Measurements from ENCODE around the gene STK24. TPM values are rescaled to one million over a fixed set of nuclear protein-coding genes. Genes with fewer than 3 reads are reported as not detected.

STK24 gene
- total RNA-seq, 4 donors from 2014 or later = 49.8 to 68.9 (median 57.0) TPM

DNA sequence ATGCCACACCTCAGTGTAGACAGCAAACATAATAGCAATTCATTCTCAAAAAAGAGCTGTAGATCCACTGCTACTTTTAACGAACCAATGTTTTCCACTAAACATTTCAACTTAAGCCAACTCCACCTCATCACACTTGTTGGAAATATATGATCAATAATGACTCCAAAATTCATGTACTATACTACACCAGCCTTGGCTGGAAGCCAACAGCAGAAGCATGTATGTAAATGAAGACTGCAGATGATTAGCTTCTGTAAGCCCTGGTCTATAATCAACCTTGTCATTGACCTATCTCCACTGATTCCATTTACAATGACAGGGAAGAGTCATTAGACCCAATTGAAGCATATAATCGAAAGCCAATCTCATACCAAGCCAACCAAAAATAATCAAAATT, 71.7 kb downstream of the STK24 start:
- peaks cover 0 to 86% (median 64%) of the 10 kb centered on the region in 4 donors for H3K4me1 ChIP-seq
- H3K27ac ChIP-seq = no peak overlapping the region

DNA sequence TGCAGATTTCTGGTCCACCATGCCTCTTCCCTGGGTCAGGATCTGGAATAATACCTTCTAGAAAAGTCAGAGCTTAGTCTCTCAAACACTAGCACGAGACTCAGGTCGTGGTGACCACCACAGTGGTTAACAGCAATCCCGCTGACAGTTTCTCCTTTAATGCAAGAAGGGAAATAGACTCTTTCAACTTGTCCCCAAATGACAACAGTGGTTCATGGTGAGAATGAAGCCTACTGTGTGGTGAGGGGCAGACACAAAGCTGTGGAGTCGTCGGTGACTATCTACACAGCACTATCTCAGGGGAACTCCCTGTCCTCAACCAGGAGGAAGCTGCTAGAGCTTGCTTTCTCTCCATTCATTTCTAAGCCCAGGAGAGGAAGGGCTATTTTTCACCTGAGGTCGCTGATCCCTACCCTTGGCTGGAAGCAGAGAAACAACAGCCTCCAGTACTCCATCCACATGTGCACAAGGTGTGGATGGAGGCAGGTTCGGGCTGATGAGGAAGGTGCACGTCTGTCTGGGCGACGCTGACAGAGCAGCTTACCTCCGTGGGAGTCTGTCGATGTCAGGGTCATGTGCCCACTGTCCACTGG, 72.4 kb downstream of the STK24 start:
- no peak for DNase-seq (ENCODE audit: low spot score in 2 of 2)
- peaks cover 0 to 84% (median 60%) of the 10 kb centered on the region in 4 donors for H3K4me1 ChIP-seq
- no peaks in the 10 kb centered on the region for H3K27me3 ChIP-seq
- H3K27ac ChIP-seq = peak overlapping the region in 2 of 4 donors; percentile 5 to 69
- no peak overlapping the region for H3K4me3 ChIP-seq
- H3K9me3 ChIP-seq = no peaks in the 10 kb centered on the region
- TF ChIP-seq, protein P1, sequence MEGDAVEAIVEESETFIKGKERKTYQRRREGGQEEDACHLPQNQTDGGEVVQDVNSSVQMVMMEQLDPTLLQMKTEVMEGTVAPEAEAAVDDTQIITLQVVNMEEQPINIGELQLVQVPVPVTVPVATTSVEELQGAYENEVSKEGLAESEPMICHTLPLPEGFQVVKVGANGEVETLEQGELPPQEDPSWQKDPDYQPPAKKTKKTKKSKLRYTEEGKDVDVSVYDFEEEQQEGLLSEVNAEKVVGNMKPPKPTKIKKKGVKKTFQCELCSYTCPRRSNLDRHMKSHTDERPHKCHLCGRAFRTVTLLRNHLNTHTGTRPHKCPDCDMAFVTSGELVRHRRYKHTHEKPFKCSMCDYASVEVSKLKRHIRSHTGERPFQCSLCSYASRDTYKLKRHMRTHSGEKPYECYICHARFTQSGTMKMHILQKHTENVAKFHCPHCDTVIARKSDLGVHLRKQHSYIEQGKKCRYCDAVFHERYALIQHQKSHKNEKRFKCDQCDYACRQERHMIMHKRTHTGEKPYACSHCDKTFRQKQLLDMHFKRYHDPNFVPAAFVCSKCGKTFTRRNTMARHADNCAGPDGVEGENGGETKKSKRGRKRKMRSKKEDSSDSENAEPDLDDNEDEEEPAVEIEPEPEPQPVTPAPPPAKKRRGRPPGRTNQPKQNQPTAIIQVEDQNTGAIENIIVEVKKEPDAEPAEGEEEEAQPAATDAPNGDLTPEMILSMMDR (IDR thresholded peaks at IDR 0.05) = no peak
- TF ChIP-seq POLR2A (IDR thresholded peaks at IDR 0.05) = no peak
- TF ChIP-seq EP300 (IDR thresholded peaks at IDR 0.05) = no peak
- 68 to 78% methylated on average over 8 to 12 of the region's 12 CpGs for WGBS, 2 donors
- H3K36me3 ChIP-seq = no peaks in the 10 kb centered on the region

More for the DNA sequence above, 71.7 kb downstream of the STK24 start:
- Histone ChIP-seq H3K27me3 (no peaks in the 10 kb centered on the region), H3K9me3 (no peaks in the 10 kb centered on the region), H3K36me3 (no peaks in the 10 kb centered on the region), H3K4me3 (no peak overlapping the region)
- TF ChIP-seq EP300 (IDR thresholded peaks at IDR 0.05) = no peak
- TF ChIP-seq, protein P1 (IDR thresholded peaks at IDR 0.05) = no peak
- no peak for TF ChIP-seq POLR2A (IDR thresholded peaks at IDR 0.05)
- 84 to 91% methylated on average over 2 of the region's 2 CpGs for WGBS, 2 donors
- DNase-seq (ENCODE audit: low spot score in 2 of 2) = no peak

DNA sequence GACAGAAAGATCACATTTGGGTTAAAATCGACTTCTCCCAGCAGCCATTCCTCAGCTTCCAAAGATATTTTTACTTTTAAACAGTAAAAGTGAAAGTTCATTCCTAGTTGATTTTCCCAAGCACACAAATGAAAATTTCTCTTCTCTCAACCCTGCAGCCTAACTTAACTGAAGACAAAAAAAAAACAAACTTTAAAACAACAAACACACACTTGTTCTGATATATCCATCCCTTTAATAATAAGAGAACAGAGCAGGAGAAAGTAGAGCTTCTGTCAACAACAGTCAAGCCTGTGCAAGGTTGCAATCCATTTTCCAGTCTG, 72.9 kb downstream of the STK24 start:
- Histone ChIP-seq H3K27me3 (no peaks in the 10 kb centered on the region), H3K27ac (peak overlapping the region in 2 of 4 donors; percentile 69 to 70), H3K36me3 (no peaks in the 10 kb centered on the region), H3K9me3 (no peaks in the 10 kb centered on the region), H3K4me1 (peaks cover 0 to 81% (median 58%) of the 10 kb centered on the region in 4 donors), H3K4me3 (no peak overlapping the region)
- no peak for DNase-seq (ENCODE audit: low spot score in 2 of 2)
- TF ChIP-seq POLR2A (IDR thresholded peaks at IDR 0.05) = no peak
- TF ChIP-seq, protein P1 (IDR thresholded peaks at IDR 0.05) = no peak
- no peak for TF ChIP-seq EP300 (IDR thresholded peaks at IDR 0.05)
- 3 to 27% methylated on average over 1 of the region's 1 CpG for WGBS, 2 donors

DNA sequence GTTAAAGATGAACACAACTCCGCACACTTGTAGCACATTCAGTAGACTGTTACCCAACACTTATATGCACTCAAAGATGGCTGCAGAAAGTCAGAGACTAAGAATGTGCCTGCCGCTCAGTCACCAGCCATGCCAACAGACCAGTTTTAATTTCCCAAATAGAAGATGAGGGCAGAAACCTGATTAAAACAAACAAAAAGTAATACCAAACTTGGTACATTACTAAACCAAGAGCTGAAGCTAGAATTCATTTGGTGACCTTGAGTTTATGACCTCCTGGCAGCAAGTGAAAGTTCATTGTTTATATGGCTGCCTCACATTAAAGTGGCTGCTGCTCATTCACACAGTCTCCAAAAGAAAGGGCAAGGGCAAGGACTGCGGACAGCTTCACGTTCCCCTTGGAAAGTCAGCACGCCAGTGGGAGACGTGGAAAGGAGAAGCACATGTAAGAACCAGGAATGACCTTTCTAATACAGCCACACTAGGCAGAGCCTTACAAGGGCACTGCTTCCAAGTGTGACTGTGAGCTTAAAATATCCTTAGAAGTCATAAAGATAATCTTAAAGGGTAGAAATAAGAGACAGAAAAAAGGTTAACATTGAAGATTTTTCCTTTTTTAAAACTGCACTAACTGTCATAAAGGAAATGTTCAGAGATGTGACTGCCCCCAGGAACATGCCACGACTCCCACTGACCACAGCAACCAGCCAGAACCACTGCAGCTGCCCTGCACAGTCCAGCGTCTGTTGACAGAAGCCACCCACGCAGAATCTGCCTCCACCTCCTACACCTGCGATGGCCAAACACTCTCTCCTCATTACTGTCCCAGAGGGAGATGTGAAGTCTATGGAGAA, 73.5 kb downstream of the STK24 start:
- H3K4me1 ChIP-seq = peaks cover 0 to 77% (median 55%) of the 10 kb centered on the region in 4 donors
- no peak overlapping the region for H3K4me3 ChIP-seq
- peak overlapping the region in 2 of 4 donors; percentile 69 to 70 for H3K27ac ChIP-seq
- peaks cover 0 to 4% (median 0%) of the 10 kb centered on the region in 3 donors for H3K36me3 ChIP-seq
- TF ChIP-seq, protein P1 (IDR thresholded peaks at IDR 0.05) = no peak
- peak in 1 of 2 donors; percentile 27 for TF ChIP-seq EP300 (IDR thresholded peaks at IDR 0.05)
- WGBS, 2 donors = 29 to 31% methylated on average over 10 of the region's 10 CpGs
- no peaks in the 10 kb centered on the region for H3K27me3 ChIP-seq
- no peak for DNase-seq (ENCODE audit: low spot score in 2 of 2)
- no peaks in the 10 kb centered on the region for H3K9me3 ChIP-seq

DNA sequence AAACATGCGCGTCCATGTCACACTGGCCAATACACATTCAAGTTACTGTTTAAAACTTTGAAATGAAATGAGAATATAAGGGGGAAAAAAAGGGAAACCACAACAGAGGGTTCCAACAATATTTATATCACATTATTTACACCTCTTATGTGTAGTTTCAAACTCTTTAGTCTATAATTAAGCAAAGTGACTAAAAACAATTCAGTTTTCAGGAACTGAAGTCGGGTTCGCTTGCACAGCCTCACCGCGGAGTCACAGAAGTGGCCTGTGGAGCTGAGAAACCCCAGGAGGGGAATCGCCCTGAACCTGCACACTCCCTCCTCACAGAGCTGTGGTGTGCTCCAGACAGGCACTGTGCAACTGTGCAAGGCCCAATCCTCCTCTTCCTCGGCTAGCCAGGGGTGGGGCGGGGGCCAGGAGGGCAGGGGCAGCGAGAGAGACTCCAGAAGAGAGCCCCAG, 75.9 kb downstream of the STK24 start:
- DNase-seq (ENCODE audit: low spot score in 2 of 2) = no peak
- no peak for TF ChIP-seq EP300 (IDR thresholded peaks at IDR 0.05)
- WGBS, 2 donors = 92 to 95% methylated on average over 10 of the region's 10 CpGs
- no peaks in the 10 kb centered on the region for H3K9me3 ChIP-seq
- no peak overlapping the region for H3K27ac ChIP-seq
- H3K36me3 ChIP-seq = peaks cover 0 to 4% (median 0%) of the 10 kb centered on the region in 3 donors
- H3K27me3 ChIP-seq = no peaks in the 10 kb centered on the region
- H3K4me3 ChIP-seq = no peak overlapping the region
- H3K4me1 ChIP-seq = peaks cover 0 to 76% (median 53%) of the 10 kb centered on the region in 4 donors

All from tibial nerve (tissue), 4 donors.